Raji (cell line): Measurements from ENCODE around the gene TESK1.

Experiments
- POLR2A ChIP-seq: IDR thresholded peaks from 2 replicates; pipeline ENCODE4 v1.6.1; 2011; ENCODE audit warnings: low read depth, low read length, control low read depth; ENCODE audit not compliant: insufficient read depth

Gene TESK1

GRCh38 chr9:35570709-35571504 lies 34.2 kb upstream of the TESK1 start:
- no peak for TF ChIP-seq POLR2A

- TF ChIP-seq POLR2A, result no peak
Measured at GRCh38 chr9:35574578-35575122, 30.4 kb upstream of the TESK1 start.

- no peak for TF ChIP-seq POLR2A
Measured at GRCh38 chr9:35575478-35575877, 29.6 kb upstream of the TESK1 start.

- TF ChIP-seq POLR2A, result no peak
Measured at GRCh38 chr9:35577486-35577885, 27.6 kb upstream of the TESK1 start.

GRCh38 chr9:35579130-35579529 lies 25.9 kb upstream of the TESK1 start:
- no peak for TF ChIP-seq POLR2A

GRCh38 chr9:35593581-35593980 lies 11.5 kb upstream of the TESK1 start:
- TF ChIP-seq POLR2A, result no peak

- TF ChIP-seq POLR2A, result no peak
Measured at GRCh38 chr9:35594471-35594870, 10.6 kb upstream of the TESK1 start.

GRCh38 chr9:35598866-35599590 lies 6.0 kb upstream of the TESK1 start:
- TF ChIP-seq POLR2A, result no peak

GRCh38 chr9:35599763-35600604 lies 5.1 kb upstream of the TESK1 start:
- TF ChIP-seq POLR2A, result no peak

GRCh38 chr9:35603506-35603985 lies 1.5 kb upstream of the TESK1 start:
- TF ChIP-seq POLR2A, result no peak

GRCh38 chr9:35603986-35604577 lies 980 bp upstream of the TESK1 start:
- peak; percentile 78 for TF ChIP-seq POLR2A

GRCh38 chr9:35605351-35606137 lies 482 bp downstream of the TESK1 start:
- no peak for TF ChIP-seq POLR2A

- no peak for TF ChIP-seq POLR2A
Measured at GRCh38 chr9:35606138-35606504, 1.1 kb downstream of the TESK1 start.

- TF ChIP-seq POLR2A, result no peak
Measured at GRCh38 chr9:35606726-35607125, 1.7 kb downstream of the TESK1 start.

GRCh38 chr9:35608221-35608620 lies 3.2 kb downstream of the TESK1 start:
- TF ChIP-seq POLR2A, result no peak
